Ishikawa (cell line): ENCODE results near the gene CADM1.

Source experiments
- CEBPB ChIP-seq: IDR thresholded peaks from 2 replicates; pipeline ENCODE4 v1.6.1; 2012
- CREB1 ChIP-seq: IDR thresholded peaks from 2 replicates; pipeline ENCODE4 v1.6.1; 2012; ENCODE audit warnings: low read depth
- EGR1 ChIP-seq: IDR thresholded peaks from 2 replicates; pipeline ENCODE4 v1.6.1; 2012
- EP300 ChIP-seq: IDR thresholded peaks from 2 replicates; pipeline ENCODE4 v1.6.1; 2012; ENCODE audit warnings: borderline replicate concordance
- RAD21 ChIP-seq: IDR thresholded peaks from 2 replicates; pipeline ENCODE4 v1.6.1; 2012; ENCODE audit warnings: low read depth
- TAF1 ChIP-seq: IDR thresholded peaks from 2 replicates; pipeline ENCODE4 v1.6.1; 2012; ENCODE audit warnings: low read depth, mild to moderate bottlenecking
- TCF12 ChIP-seq: IDR thresholded peaks from 2 replicates; pipeline ENCODE4 v1.6.1; 2012; ENCODE audit warnings: low read depth
- TF ChIP-seq, protein P1 (sequence below): IDR thresholded peaks from 2 replicates; pipeline ENCODE4 v1.6.1; 2012
- TF ChIP-seq, protein P2 (sequence below): IDR thresholded peaks from 2 replicates; pipeline ENCODE4 v1.6.1; 2012; ENCODE audit warnings: low read depth, mild to moderate bottlenecking

- TF ChIP-seq, protein P1, sequence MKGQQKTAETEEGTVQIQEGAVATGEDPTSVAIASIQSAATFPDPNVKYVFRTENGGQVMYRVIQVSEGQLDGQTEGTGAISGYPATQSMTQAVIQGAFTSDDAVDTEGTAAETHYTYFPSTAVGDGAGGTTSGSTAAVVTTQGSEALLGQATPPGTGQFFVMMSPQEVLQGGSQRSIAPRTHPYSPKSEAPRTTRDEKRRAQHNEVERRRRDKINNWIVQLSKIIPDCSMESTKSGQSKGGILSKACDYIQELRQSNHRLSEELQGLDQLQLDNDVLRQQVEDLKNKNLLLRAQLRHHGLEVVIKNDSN: no peak
- TF ChIP-seq TAF1 (no peak), CREB1 (no peak), EP300 (no peak), TCF12 (no peak), CEBPB (no peak), RAD21 (no peak), EGR1 (no peak)
- TF ChIP-seq, protein P2, sequence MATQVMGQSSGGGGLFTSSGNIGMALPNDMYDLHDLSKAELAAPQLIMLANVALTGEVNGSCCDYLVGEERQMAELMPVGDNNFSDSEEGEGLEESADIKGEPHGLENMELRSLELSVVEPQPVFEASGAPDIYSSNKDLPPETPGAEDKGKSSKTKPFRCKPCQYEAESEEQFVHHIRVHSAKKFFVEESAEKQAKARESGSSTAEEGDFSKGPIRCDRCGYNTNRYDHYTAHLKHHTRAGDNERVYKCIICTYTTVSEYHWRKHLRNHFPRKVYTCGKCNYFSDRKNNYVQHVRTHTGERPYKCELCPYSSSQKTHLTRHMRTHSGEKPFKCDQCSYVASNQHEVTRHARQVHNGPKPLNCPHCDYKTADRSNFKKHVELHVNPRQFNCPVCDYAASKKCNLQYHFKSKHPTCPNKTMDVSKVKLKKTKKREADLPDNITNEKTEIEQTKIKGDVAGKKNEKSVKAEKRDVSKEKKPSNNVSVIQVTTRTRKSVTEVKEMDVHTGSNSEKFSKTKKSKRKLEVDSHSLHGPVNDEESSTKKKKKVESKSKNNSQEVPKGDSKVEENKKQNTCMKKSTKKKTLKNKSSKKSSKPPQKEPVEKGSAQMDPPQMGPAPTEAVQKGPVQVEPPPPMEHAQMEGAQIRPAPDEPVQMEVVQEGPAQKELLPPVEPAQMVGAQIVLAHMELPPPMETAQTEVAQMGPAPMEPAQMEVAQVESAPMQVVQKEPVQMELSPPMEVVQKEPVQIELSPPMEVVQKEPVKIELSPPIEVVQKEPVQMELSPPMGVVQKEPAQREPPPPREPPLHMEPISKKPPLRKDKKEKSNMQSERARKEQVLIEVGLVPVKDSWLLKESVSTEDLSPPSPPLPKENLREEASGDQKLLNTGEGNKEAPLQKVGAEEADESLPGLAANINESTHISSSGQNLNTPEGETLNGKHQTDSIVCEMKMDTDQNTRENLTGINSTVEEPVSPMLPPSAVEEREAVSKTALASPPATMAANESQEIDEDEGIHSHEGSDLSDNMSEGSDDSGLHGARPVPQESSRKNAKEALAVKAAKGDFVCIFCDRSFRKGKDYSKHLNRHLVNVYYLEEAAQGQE: no peak
These were observed 931 bp downstream of the CADM1 start for GRCh38 chr11:115503083-115503885.
